K562 (cell line): ENCODE measurements around the gene HERC3.

ENCODE experiments used
- BHLHE40 ChIP-seq: IDR thresholded peaks from 2 replicates; pipeline ENCODE4 v1.6.1; 2011; ENCODE audit warnings: low read length, improper control_type of control experiment
- CBX3 ChIP-seq, 2 experiments: IDR thresholded peaks; 1 replicate in 1 of 2; 2 replicates in 1 of 2; pipeline ENCODE4 v1.6.1; 2012; ENCODE audit warnings: inconsistent platforms in 2 of 2, low read length in 2 of 2, borderline replicate concordance in 1 of 2, control low read depth in 1 of 2
- CHD1 ChIP-seq: fragments of 200-600 bp; sonication (generic); IDR thresholded peaks from one replicate; pipeline ENCODE4 v1.6.1; 2012; ENCODE audit warnings: mild to moderate bottlenecking, moderate library complexity, low read length, inconsistent platforms
- GTF2F1 ChIP-seq: IDR thresholded peaks from 2 replicates; pipeline ENCODE4 v1.6.1; 2011; ENCODE audit warnings: low read depth, low read length, improper control_type of control experiment
- POLR2A ChIP-seq: fragments of 450-650 bp; conservative IDR thresholded peaks from 2 replicates; pipeline ENCODE4 v1.6.1; 2016
- U2AF1 ChIP-seq: fragments of 200-400 bp; formaldehyde crosslinking; optimal IDR thresholded peaks from 2 replicates; pipeline ENCODE3; 2017; ENCODE audit warnings: mild to moderate bottlenecking, low read depth, low read length, moderate library complexity
- TF ChIP-seq, protein P1 (sequence below), 3 experiments: IDR thresholded peaks in 2 of 3; conservative IDR thresholded peaks in 1 of 3; 2 replicates each; pipeline ENCODE4 v1.5.1; 2011 to 2012; ENCODE audit warnings: low read length in 3 of 3, mild to moderate bottlenecking in 3 of 3, control low read depth in 2 of 3, improper control_type of control experiment in 1 of 3, inconsistent platforms in 1 of 3, low read depth in 1 of 3, mixed read lengths in 1 of 3, moderate library complexity in 1 of 3; ENCODE audit not compliant: insufficient read depth in 2 of 3
- TF ChIP-seq, protein P2 (sequence below): fragments of 250-450 bp; sonication (Bioruptor Pico); IDR thresholded peaks from 2 replicates; pipeline ENCODE4 v1.8.0; 2021; ENCODE audit warnings: moderate library complexity, mild to moderate bottlenecking, inconsistent platforms

DNA sequence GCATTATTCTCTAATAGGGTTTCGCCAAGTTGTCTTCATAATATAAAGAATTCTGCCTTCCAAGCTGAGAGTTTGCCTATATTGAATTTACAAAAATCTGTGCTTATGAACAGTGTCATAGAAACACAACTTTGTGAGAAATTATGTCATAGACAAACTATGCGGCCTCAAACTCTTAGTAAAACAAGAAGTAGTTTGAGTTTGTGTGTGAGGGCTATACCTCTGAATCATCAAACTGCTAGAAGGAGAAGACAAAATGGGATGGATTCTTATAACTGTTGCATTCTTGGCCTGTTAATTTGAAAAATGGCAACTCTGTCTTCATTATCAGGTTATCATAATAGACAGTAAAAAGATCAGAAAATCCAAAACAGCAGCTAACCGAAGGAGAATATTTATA lies 151.4 kb downstream of the HERC3 start:
- no peak for TF ChIP-seq GTF2F1
- no peak for TF ChIP-seq POLR2A
- no peak for TF ChIP-seq CBX3 (IDR thresholded peaks at IDR 0.05; ENCODE audit: borderline replicate concordance in 1 of 2, low read length in 2 of 2)
- no peak for TF ChIP-seq CHD1
- TF ChIP-seq BHLHE40: no peak
- TF ChIP-seq, protein P1, sequence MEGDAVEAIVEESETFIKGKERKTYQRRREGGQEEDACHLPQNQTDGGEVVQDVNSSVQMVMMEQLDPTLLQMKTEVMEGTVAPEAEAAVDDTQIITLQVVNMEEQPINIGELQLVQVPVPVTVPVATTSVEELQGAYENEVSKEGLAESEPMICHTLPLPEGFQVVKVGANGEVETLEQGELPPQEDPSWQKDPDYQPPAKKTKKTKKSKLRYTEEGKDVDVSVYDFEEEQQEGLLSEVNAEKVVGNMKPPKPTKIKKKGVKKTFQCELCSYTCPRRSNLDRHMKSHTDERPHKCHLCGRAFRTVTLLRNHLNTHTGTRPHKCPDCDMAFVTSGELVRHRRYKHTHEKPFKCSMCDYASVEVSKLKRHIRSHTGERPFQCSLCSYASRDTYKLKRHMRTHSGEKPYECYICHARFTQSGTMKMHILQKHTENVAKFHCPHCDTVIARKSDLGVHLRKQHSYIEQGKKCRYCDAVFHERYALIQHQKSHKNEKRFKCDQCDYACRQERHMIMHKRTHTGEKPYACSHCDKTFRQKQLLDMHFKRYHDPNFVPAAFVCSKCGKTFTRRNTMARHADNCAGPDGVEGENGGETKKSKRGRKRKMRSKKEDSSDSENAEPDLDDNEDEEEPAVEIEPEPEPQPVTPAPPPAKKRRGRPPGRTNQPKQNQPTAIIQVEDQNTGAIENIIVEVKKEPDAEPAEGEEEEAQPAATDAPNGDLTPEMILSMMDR (IDR thresholded peaks at IDR 0.05 in 2 of 3, conservative IDR thresholded peaks at IDR 0.05 in 1 of 3; ENCODE audit: insufficient read depth in 2 of 3, low read depth in 1 of 3, low read length in 3 of 3): no peak
- TF ChIP-seq U2AF1: no peak
- TF ChIP-seq, protein P2, sequence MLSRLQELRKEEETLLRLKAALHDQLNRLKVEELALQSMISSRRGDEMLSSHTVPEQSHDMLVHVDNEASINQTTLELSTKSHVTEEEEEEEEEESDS (CRISPR knock-in tag): no peak
